ENCODE data around the gene SPATA2.

DNA sequence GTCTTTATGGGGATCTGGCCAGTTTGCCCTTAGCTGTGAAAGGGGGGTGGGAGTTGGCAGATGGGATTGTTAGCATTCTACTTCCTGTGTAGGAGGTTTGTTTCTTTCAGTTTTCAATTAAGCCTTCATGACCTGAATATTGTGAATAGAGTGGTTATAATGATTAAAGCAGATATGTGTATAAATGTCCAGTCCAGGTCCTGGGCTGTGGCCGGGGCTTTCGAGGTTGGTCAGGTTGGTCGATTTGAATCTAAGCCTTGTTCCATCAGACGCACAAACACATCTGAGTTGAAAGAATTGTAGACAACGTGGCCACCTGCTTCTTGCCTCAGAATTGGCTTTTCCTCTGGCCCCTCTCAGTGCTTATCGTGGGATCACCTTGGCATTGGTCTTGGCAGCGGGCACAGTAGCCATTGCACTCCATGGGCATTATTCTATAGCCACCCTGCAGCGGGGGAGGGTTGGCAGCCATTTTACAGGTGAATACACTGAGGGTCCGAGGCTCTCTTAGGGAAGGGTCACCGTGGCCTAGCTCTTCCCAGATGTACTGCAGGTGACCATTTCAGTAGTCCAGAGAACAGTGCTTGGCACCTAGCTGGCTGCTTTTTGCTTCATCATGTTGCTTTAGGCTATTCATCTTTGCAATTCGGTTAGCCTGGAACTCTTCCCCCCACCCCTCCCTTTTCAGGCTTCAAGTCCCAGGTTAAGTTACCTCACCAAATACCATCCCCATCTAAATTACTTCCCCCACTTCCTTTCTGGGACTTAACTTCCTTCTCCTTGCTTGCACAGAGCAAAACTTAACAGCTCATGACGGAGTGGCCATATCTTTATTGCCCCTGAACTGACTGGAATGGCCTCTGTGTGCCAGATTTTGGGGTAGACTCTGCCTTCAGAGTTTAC, 21.9 kb upstream of the SPATA2 start:
- TF ChIP-seq, protein P1, sequence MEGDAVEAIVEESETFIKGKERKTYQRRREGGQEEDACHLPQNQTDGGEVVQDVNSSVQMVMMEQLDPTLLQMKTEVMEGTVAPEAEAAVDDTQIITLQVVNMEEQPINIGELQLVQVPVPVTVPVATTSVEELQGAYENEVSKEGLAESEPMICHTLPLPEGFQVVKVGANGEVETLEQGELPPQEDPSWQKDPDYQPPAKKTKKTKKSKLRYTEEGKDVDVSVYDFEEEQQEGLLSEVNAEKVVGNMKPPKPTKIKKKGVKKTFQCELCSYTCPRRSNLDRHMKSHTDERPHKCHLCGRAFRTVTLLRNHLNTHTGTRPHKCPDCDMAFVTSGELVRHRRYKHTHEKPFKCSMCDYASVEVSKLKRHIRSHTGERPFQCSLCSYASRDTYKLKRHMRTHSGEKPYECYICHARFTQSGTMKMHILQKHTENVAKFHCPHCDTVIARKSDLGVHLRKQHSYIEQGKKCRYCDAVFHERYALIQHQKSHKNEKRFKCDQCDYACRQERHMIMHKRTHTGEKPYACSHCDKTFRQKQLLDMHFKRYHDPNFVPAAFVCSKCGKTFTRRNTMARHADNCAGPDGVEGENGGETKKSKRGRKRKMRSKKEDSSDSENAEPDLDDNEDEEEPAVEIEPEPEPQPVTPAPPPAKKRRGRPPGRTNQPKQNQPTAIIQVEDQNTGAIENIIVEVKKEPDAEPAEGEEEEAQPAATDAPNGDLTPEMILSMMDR (IDR thresholded peaks at IDR 0.05 in 2 of 3, conservative IDR thresholded peaks at IDR 0.05 in 1 of 3; ENCODE audit: borderline replicate concordance in 1 of 3, insufficient read depth in 1 of 3, low read depth in 2 of 3, low read length in 2 of 3), result no peak
- TF ChIP-seq, protein P2, sequence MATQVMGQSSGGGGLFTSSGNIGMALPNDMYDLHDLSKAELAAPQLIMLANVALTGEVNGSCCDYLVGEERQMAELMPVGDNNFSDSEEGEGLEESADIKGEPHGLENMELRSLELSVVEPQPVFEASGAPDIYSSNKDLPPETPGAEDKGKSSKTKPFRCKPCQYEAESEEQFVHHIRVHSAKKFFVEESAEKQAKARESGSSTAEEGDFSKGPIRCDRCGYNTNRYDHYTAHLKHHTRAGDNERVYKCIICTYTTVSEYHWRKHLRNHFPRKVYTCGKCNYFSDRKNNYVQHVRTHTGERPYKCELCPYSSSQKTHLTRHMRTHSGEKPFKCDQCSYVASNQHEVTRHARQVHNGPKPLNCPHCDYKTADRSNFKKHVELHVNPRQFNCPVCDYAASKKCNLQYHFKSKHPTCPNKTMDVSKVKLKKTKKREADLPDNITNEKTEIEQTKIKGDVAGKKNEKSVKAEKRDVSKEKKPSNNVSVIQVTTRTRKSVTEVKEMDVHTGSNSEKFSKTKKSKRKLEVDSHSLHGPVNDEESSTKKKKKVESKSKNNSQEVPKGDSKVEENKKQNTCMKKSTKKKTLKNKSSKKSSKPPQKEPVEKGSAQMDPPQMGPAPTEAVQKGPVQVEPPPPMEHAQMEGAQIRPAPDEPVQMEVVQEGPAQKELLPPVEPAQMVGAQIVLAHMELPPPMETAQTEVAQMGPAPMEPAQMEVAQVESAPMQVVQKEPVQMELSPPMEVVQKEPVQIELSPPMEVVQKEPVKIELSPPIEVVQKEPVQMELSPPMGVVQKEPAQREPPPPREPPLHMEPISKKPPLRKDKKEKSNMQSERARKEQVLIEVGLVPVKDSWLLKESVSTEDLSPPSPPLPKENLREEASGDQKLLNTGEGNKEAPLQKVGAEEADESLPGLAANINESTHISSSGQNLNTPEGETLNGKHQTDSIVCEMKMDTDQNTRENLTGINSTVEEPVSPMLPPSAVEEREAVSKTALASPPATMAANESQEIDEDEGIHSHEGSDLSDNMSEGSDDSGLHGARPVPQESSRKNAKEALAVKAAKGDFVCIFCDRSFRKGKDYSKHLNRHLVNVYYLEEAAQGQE (IDR thresholded peaks at IDR 0.05; ENCODE audit: low read depth), result no peak
- TF ChIP-seq RAD21 (IDR thresholded peaks at IDR 0.05; ENCODE audit: low read depth), result no peak
- TF ChIP-seq POLR2A (IDR thresholded peaks at IDR 0.05; ENCODE audit: borderline replicate concordance, extremely low read depth, insufficient read depth, insufficient read length), result no peak
- no peak for TF ChIP-seq JUND (IDR thresholded peaks at IDR 0.05)
- no peak for TF ChIP-seq SIN3A (IDR thresholded peaks at IDR 0.05; ENCODE audit: low read depth)
- no peak for TF ChIP-seq CEBPB (IDR thresholded peaks at IDR 0.05; ENCODE audit: low read depth)
- no peak for TF ChIP-seq EGR1 (IDR thresholded peaks at IDR 0.05; ENCODE audit: low read depth)
- no peak for TF ChIP-seq EZH2phosphoT487 (IDR thresholded peaks at IDR 0.05; ENCODE audit: borderline replicate concordance)
- TF ChIP-seq ZNF274 (IDR thresholded peaks at IDR 0.05; ENCODE audit: low read depth, low read length), result no peak
- TF ChIP-seq, protein P3, sequence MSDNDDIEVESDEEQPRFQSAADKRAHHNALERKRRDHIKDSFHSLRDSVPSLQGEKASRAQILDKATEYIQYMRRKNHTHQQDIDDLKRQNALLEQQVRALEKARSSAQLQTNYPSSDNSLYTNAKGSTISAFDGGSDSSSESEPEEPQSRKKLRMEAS (IDR thresholded peaks at IDR 0.05), result no peak
- no peak for TF ChIP-seq POLR2AphosphoS5 (IDR thresholded peaks at IDR 0.05; ENCODE audit: low read depth, low read length)
- TF ChIP-seq EZH2 (IDR thresholded peaks at IDR 0.05), result no peak
